Panc1 (cell line): Measurements from ENCODE around the gene KPNB1. TPM values are rescaled to one million over a fixed set of nuclear protein-coding genes. Genes with fewer than 3 reads are reported as not detected.

ENCODE experiments used
- ATAC-seq: fragments of 200-7000 bp; cut with Tn5 transposase; 2 replicates; pipeline ENCODE4 v1.9.1; 2020; ENCODE audit warnings: mild to moderate bottlenecking, moderate library complexity
- BruUV-seq: library from RNA; stranded (reverse); fragments of 400-500 nt; replicated peaks from 2 replicates; lab custom pipeline; 2021; lab: Mats Ljungman, UMichigan
- CTCF ChIA-PET: fragments of 300-600 bp; sonication (Branson Sonifier 250); formaldehyde crosslinking; loops from one replicate; lab custom pipeline; 2022; ENCODE audit warnings: antibody characterized with exemption; lab: Charles Lee
- POLR2A ChIA-PET: fragments of 300-600 bp; sonication (Branson Sonifier 250); formaldehyde crosslinking; loops from one replicate; lab custom pipeline; 2022; ENCODE audit warnings: antibody characterized with exemption; lab: Charles Lee
- DNase-seq: peaks from one replicate; pipeline ENCODE4 v3.0.0-alpha.2; 2010; ENCODE audit warnings: low read depth, low spot score
- H3K27ac ChIP-seq: 2 replicates; pipeline ENCODE4 v1.5.1; 2011; ENCODE audit warnings: mild to moderate bottlenecking, low read length, inconsistent platforms
- H3K27me3 ChIP-seq: fragments of 200-500 bp; sonication (Bioruptor generic); 2 replicates; pipeline ENCODE4 v1.6.0; 2014; ENCODE audit warnings: low read length, inconsistent platforms; ENCODE audit not compliant: control insufficient read depth, insufficient read depth
- H3K36me3 ChIP-seq: fragments of 200-500 bp; sonication (Bioruptor generic); 2 replicates; pipeline ENCODE4 v1.5.1; 2014; ENCODE audit warnings: inconsistent platforms, mild to moderate bottlenecking, low read length, moderate library complexity; ENCODE audit not compliant: control insufficient read depth, insufficient read depth
- H3K4me1 ChIP-seq: 2 replicates; pipeline ENCODE4 v1.5.1; 2011; ENCODE audit warnings: inconsistent platforms, mild to moderate bottlenecking, low read length, moderate library complexity; ENCODE audit not compliant: control insufficient read depth, insufficient read depth
- H3K4me3 ChIP-seq, 2 experiments: 2 replicates each; pipeline ENCODE4 v1.5.1; 2011 to 2012; ENCODE audit warnings: low read depth in 2 of 2, low read length in 2 of 2, mild to moderate bottlenecking in 2 of 2, inconsistent platforms in 1 of 2, moderate library complexity in 1 of 2
- H3K9me3 ChIP-seq: fragments of 200-500 bp; sonication (Bioruptor generic); 2 replicates; pipeline ENCODE4 v1.5.1; 2014; ENCODE audit warnings: low read depth, mild to moderate bottlenecking, inconsistent platforms, low read length, moderate library complexity; ENCODE audit not compliant: control insufficient read depth, insufficient read depth
- POLR2AphosphoS5 ChIP-seq: IDR thresholded peaks from 2 replicates; pipeline ENCODE4 v1.6.1; 2012; ENCODE audit warnings: mild to moderate bottlenecking, low read depth, low read length, moderate library complexity
- REST ChIP-seq, 2 experiments: IDR thresholded peaks; 2 replicates each; pipeline ENCODE4 v1.6.1; 2011 to 2012; ENCODE audit warnings: low read depth in 2 of 2, control low read depth in 1 of 2, low read length in 1 of 2, mild to moderate bottlenecking in 1 of 2, moderate library complexity in 1 of 2; ENCODE audit not compliant: insufficient read depth in 1 of 2
- SIN3A ChIP-seq: IDR thresholded peaks from 2 replicates; pipeline ENCODE4 v1.6.1; 2012; ENCODE audit warnings: low read depth, mild to moderate bottlenecking, low read length, moderate library complexity, borderline replicate concordance; ENCODE audit not compliant: insufficient read depth
- TCF7L2 ChIP-seq: IDR thresholded peaks from 2 replicates; pipeline ENCODE4 v1.6.1; 2011; ENCODE audit warnings: mild to moderate bottlenecking, low read depth, low read length, inconsistent platforms
- in situ Hi-C: cut with HindIII; loops from 2 replicates; pipeline ENCODE4 v1.10.0; 2016; ENCODE audit warnings: low sequenced_read_pairs, low pct_unique_long_range_greater_than_20kb
- intact Hi-C: fragments of 100-400 bp; cut with micrococcal nuclease; formaldehyde crosslinking; loops from one replicate; pipeline ENCODE4 v1.10.0; 2022; ENCODE audit not compliant: unreplicated experiment
- total RNA-seq: library from RNA; stranded (reverse); gene quantifications from one replicate; pipeline ENCODE4 v1.2.1, GENCODE V29; 2021; ENCODE audit not compliant: unreplicated experiment
- TF ChIP-seq, protein P1 (sequence below): fragments of 450-650 bp; IDR thresholded peaks from 2 replicates; pipeline ENCODE4 v1.5.1; 2017; ENCODE audit warnings: mild to moderate bottlenecking

KPNB1 gene
- total RNA-seq, 1 experiment from 2014 or later, result 666 TPM

DNA sequence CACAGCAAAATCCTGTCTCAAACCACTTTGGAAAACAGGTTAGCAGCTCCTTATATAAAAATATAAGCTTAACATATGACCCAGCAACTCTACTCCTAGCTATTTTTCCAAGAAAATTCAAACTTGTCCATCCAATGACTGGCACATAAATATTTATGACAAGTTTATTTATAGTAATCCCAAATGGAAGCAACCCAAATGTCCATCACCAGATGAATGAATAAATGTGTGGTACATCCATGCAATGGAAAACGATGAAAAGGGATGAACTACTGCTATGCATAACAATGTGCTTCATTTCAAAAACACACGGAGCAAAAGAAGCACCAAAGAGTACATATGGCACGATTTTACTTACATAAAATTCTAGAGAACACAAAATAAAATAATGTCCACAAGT lies 9.6 kb upstream of the KPNB1 start:
- H3K9me3 ChIP-seq, result no peaks in the 10 kb centered on the region
- no peak overlapping the region for H3K27ac ChIP-seq
- intact Hi-C loops (no loop called here), in situ Hi-C loops (no loop called here)
- no peaks in the 10 kb centered on the region for H3K4me1 ChIP-seq
- TF ChIP-seq SIN3A, result no peak
- TF ChIP-seq, protein P1, sequence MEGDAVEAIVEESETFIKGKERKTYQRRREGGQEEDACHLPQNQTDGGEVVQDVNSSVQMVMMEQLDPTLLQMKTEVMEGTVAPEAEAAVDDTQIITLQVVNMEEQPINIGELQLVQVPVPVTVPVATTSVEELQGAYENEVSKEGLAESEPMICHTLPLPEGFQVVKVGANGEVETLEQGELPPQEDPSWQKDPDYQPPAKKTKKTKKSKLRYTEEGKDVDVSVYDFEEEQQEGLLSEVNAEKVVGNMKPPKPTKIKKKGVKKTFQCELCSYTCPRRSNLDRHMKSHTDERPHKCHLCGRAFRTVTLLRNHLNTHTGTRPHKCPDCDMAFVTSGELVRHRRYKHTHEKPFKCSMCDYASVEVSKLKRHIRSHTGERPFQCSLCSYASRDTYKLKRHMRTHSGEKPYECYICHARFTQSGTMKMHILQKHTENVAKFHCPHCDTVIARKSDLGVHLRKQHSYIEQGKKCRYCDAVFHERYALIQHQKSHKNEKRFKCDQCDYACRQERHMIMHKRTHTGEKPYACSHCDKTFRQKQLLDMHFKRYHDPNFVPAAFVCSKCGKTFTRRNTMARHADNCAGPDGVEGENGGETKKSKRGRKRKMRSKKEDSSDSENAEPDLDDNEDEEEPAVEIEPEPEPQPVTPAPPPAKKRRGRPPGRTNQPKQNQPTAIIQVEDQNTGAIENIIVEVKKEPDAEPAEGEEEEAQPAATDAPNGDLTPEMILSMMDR, result no peak
- no peak for TF ChIP-seq POLR2AphosphoS5
- TF ChIP-seq TCF7L2, result no peak
- H3K36me3 ChIP-seq, result no peaks in the 10 kb centered on the region
- DNase-seq (no peak), ATAC-seq (no peak)
- POLR2A ChIA-PET, result no interaction called here
- no peaks in the 10 kb centered on the region for H3K27me3 ChIP-seq
- BruUV-seq, result no TSS peak
- H3K4me3 ChIP-seq, result no peak overlapping the region
- CTCF ChIA-PET, result no interaction called here

GRCh38 chr17:47641202-47641601 lies 8.5 kb upstream of the KPNB1 start:
- intact Hi-C loops, result no loop called here
- H3K36me3 ChIP-seq, result no peaks in the 10 kb centered on the region
- H3K4me1 ChIP-seq, result no peaks in the 10 kb centered on the region
- BruUV-seq, result no TSS peak
- DNase-seq (no peak), ATAC-seq (no peak)
- CTCF ChIA-PET, result no interaction called here
- no peak overlapping the region for H3K27ac ChIP-seq
- H3K4me3 ChIP-seq, result no peak overlapping the region
- H3K27me3 ChIP-seq, result no peaks in the 10 kb centered on the region
- POLR2A ChIA-PET, result no interaction called here
- H3K9me3 ChIP-seq, result no peaks in the 10 kb centered on the region
- in situ Hi-C loops, result no loop called here
- TF ChIP-seq REST (IDR thresholded peaks at IDR 0.05; ENCODE audit: insufficient read depth in 1 of 2, low read depth in 2 of 2, low read length in 1 of 2) (no peak), SIN3A (no peak), TCF7L2 (no peak), POLR2AphosphoS5 (no peak)
- TF ChIP-seq, protein P1, result no peak

DNA sequence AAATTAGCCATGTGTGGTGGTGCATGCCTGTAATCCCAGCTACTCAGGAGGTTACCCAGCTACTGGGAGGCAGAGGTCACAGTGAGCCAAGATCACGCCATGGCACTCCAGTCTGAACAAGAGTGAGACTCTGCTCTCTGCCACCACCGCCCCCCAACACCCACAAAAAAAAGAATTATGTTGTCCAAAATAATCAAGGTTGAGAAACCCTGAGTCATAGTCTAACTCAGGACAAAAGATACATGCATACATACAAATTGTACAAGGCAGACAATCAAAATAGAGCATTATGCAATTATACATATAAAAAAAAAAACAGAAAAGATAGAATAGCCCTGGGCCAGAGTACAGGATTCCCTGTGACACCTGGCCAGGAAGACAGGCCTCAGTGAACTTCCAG lies 6.6 kb upstream of the KPNB1 start:
- in situ Hi-C loops, result no loop called here
- POLR2A ChIA-PET, result no interaction called here
- CTCF ChIA-PET, result no interaction called here
- Histone ChIP-seq H3K36me3 (no peaks in the 10 kb centered on the region), H3K9me3 (no peaks in the 10 kb centered on the region), H3K4me3 (no peak overlapping the region), H3K27me3 (no peaks in the 10 kb centered on the region), H3K27ac (no peak overlapping the region), H3K4me1 (peaks cover under 1% of the 10 kb centered on the region; the same call in 1 of the 2 replicates)
- TF ChIP-seq TCF7L2, result no peak
- no peak for TF ChIP-seq REST (IDR thresholded peaks at IDR 0.05; ENCODE audit: insufficient read depth in 1 of 2, low read depth in 2 of 2, low read length in 1 of 2)
- TF ChIP-seq, protein P1, result no peak
- TF ChIP-seq SIN3A, result no peak
- no peak for TF ChIP-seq POLR2AphosphoS5
- DNase-seq (no peak), ATAC-seq (no peak)
- intact Hi-C loops, result no loop called here
- BruUV-seq, result no TSS peak
